ENCODE measurements around the gene CLEC4M.
"Not testable (repeated sequence)": the region's sequence is repeated elsewhere in the genome, so short reads cannot be mapped to it uniquely, and the experiment has no call there.

Gene CLEC4M

GRCh38 chr19:7816040-7816439 is 53.0 kb downstream of the CLEC4M start:
- not testable (repeated sequence) for H3K4me3 ChIP-seq; H3K36me3 ChIP-seq (replicated peaks); H3K27me3 ChIP-seq (ENCODE audit: low read depth); DNase-seq (ENCODE audit: low spot score in 2 of 2); H3K9me3 ChIP-seq; H3K4me1 ChIP-seq
- in situ Hi-C loops (cut with MboI; ENCODE audit: low sequenced_read_pairs): loop anchor here (25.0 kb wide), 1 partner anchor 704 kb away; no protein-coding TSS in a partner anchor

- Histone ChIP-seq H3K4me1 (no peaks in the 10 kb centered on the region), H3K27me3 (ENCODE audit: low read depth) (0 out of 2 replicates have a peak, but pooled peaks cover 3% of the 10 kb centered on the region), H3K4me3 (no peak overlapping the region), H3K36me3 (replicated peaks) (no peaks in the 10 kb centered on the region), H3K9me3 (0 out of 2 replicates have a peak, but pooled peaks cover 4% of the 10 kb centered on the region)
- DNase-seq (ENCODE audit: low spot score in 2 of 2): no peak
- in situ Hi-C loops (cut with MboI; ENCODE audit: low sequenced_read_pairs): loop anchor here (25.0 kb wide), 1 partner anchor 706 kb away; no protein-coding TSS in a partner anchor
Measured at GRCh38 chr19:7817801-7818200, 54.8 kb downstream of the CLEC4M start.

- no peaks in the 10 kb centered on the region for H3K4me1 ChIP-seq
- in situ Hi-C loops (cut with MboI; ENCODE audit: low sequenced_read_pairs): loop anchor here (25.0 kb wide), 1 partner anchor 707 kb away; no protein-coding TSS in a partner anchor
- H3K27me3 ChIP-seq (ENCODE audit: low read depth): 0 out of 2 replicates have a peak, but pooled peaks cover 3% of the 10 kb centered on the region
- no peak overlapping the region for H3K4me3 ChIP-seq
- H3K36me3 ChIP-seq (replicated peaks): no peaks in the 10 kb centered on the region
- H3K9me3 ChIP-seq: 0 out of 2 replicates have a peak, but pooled peaks cover 4% of the 10 kb centered on the region
- no peak for DNase-seq (ENCODE audit: low spot score in 2 of 2)
Measured at GRCh38 chr19:7818806-7819205, 55.8 kb downstream of the CLEC4M start.
